CD4-positive, alpha-beta T cell treated with Interleukin-1 beta for 1 hour (primary cell): Measurements from ENCODE around the gene CYP46A1.

ENCODE experiments used
- DNase-seq, 2 donors: peaks; one replicate each; pipeline ENCODE4 v3.0.0-alpha.2; 2020 to 2022

CYP46A1 gene

DNA sequence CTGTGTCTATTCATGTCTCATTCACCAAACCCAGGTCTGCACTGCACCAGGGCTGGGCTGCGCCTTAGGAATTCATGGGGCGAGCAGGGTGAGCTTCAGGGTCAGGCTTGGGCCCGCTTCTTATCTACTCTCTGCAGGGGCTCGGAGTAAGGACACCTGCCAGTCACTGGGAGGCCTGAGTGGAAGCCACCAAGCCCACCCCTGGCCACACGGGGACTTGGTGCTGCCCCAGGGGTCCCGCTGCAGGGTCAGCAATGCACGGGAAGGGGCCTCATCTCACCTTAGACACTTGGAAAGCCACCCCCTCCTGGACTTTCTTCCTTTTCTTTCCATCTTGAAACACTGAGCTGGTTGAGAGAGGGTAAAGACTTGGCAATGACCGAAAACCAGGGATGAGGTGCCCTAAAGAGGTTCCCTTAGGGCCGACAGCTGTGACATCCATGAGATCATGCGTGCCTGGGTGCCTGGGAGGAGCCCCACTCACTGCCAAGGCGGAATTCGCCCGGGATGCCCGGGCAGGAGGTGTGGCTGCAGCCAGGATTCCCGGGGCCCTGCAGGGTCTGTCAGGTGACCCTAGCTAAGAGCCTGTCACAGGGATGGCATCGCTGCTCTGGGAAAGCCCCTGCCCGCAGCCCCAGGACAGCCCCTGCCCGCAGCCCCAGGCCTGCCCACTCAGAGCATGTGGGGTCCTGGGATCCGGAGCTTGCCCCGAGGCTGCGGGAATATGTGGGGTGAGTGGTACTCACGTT is 63.7 kb downstream of the CYP46A1 start:
- DNase-seq: no peak

DNA sequence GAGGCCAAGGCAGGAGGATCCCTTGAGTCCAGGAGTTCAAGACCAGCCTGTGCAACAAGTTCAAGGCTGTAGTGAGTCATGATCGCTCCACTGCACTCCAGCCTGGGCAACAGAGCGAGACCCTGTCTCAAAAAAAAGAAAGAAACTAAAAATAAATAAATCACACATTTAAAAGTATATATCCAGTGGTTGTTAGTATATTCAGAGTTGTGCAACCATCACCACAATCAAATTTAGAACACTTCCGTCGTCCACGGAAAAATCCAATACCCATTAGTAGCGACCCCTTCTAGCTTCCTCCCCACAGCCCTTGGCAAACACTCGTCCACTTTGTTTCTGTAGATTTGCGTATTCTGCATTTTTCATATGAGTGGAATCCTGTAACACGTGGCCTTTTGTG is 64.4 kb downstream of the CYP46A1 start:
- DNase-seq: no peak

DNA sequence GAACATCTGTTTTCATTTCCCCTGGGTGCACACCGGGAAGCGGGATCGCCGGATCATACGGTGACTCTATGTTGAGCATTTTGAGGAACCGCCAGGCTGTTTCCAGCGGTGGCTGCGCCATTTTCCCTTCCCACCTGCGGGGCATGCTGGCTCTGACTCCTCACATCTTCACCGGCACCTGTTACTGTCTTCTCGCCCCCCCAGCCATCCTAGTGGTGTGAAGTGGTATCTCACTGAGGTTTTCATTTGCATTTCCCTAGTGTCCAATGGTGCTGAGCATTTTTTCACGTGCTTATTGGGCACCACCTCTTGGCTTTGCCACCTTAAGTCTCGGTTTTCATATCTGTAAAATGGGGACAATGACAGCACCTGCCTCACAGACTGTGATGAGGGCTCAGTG is 65.0 kb downstream of the CYP46A1 start:
- DNase-seq: no peak

DNA sequence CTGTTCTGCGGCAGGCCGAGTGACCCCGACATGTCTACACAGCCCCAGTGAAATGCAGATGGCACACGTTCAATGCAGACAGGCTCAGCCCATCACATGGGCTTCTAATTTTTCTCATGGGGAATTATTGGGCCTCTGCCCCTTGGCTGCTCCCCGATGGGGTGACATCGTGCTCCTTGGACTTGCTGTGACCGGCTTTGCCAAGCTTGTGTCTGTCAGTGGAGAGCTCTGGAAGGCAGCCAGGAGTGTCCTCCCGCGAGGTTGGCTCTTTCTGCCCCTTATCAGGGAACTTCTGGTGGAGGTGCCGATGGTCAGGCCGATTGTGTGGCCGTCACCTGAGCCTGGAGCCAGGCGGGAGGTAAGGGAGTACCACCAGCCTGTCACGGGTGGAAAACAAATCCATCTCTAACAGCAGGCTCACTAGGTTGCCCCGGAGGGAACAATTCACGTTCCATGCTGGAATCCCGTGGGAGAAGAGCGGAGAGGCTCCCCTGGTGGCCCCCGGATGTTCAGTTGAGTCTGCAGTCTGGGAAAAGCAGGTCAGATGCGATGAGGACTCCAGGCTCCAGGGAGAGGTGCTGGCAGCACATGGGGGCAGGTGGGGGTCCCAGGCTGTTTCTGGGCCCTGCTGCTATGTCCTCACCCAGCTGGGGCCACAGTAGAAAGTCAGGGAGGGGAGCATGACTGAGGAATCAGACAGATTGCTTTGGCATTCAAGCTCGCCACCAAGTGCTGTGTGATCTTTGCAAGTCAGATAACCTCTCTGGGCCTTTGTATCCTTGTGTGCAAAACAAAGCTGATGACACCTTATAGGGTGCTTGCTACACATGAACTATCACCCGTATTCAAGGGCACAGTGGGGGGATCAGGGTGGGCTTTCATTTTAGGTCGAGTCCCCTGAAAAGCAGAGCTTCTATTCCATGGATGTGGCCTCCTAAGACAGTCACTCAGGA is 65.9 kb downstream of the CYP46A1 start:
- no peak for DNase-seq

DNA sequence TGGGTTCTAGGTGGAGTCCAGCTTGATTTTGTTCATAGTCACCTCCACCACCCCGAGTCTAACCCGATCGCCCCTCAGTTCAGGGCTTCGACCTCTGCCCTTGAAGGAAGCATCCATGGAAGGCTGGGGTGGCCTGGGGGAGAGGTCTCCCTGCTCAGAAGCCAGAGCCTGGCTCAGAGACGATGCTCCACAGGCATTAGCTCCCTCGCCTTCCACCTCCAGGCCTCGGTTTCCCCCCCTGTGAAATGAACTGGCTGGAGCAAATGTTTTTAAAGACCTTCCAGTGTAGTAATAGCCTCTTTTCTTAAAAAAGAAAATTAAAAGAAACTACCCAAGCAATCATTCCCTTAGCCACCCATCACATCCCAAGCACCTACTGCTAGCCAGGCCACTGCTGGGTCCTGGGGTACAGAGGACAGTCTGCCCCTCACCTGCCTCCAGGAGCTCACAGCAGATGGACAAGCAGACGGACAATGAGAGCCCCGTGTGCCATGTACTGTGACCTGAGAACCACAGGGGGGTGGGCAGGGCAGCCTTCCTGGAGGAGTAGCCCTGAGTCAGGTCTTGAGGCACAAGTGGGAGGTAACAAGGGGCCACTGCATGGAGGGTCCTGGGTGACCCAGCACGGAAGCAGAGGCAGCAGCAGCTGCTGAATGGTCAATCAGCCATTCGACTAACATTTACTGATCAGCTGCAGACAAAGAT is 66.8 kb downstream of the CYP46A1 start:
- no peak for DNase-seq

DNA sequence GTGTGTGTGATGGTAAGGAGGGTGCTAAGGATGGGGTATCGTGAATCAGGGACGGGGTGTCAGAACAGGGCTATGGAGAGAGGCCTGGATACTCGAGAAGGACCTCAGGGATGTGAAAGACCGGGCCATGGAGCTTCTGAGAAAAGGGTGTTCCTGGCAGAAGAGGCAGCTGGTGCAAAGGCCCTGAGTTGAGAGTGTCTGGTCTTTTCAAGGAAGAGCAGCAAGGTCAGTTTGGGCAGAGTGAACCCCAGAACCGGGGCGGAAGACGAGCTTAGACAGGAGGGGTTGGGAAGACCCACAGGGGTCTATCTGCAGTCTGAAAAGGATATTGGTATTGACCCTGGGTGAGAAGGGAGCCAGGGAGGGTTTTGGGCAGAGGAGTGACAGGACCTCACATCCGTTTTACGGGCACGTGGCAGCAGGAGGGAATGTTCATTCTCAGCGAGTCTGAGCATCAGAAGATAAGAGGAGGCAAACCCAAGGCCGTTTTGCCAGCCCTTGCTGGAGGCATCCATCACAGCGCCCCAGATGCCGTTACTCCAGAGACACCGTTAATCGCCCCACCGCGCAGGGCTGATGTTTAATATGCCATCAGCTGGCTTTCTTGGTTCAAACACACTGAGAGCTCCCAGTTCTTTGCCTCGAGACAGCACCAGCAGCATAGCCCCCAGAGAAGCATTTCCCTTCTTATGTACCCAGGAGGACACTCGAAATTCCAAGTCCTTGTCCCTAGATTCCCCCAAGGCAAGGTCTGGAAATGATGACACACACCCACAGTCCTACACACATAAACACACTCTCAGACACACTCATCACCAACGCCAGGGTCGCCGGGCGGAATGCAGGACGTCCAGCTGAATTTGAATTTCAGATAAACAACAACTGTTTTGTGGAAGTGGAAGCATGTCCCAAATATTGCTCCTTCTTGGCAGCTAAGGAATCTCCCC is 67.7 kb downstream of the CYP46A1 start:
- DNase-seq: no peak

DNA sequence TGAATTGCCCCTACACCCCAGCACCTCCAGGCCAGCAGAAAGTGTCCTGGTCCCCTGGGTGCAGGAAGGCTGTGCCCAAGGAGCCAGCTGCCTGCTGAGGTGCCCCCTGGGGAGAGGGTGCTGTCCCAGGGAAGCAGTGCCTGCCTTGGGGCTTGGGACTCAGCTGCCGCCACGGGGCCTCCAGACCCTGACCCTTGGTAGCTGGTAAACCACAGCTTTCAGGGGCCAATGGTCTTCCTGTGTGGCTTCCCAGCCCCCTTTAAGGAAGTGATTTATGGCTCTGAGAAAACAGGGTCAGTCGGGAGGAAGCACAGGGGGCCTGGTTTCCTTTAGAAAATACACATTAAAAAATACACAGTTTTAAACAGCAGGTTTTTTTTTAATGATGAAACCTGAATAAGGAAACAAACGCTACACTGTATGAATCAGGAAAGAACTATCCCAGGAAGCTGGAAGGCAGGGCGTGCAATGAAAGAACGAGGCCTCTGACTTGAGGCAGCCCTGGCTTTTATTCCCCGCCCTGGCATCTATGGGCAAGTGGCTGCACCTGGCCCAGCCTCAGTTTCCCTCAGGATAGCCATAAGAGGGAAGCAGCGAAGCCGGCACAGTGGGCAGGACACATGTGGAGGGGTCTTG is 68.5 kb downstream of the CYP46A1 start:
- DNase-seq: no peak

DNA sequence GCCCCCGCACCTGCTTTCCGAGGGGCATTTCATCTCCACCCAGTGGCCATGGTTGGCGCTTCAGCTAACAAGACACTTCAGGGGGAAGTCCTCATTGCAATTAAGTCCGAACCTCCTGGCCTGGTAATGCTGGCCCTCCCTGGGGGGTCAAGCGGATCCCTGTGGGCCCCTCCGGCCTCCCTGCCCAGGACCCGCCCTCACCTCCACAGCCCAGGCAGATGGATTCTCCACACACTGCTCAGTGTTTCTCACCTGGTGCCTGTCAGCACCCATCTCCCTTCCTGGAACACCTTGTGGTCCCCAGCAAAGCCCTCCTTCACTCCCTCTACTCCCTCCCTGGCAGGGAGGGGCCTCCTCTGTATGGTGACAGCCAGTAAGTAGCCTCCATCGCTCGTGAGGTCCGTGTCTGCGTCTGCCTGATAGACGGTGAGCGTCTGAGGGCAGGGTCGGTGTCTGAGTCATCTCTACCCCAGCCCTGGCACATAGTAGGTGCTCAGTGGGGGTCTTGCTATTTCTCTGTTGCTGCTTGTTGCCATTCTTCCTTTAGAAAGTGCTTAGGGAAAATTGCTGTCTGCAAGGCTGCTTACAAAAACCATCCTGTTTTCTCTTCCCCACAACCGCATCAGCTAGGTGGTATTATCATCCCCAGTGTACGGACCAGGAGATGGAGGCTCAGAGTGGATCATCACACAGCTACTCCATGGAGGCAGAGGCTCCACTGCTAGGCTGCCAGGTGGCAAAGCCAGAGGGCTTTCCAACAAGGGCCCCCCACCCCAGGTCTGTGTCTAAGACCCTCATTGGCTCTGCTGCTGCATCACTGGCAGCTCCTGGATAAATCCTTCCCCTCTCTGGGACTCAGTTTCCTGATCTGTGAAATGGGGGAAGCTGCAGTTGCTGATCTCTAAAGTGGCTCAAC is 69.4 kb downstream of the CYP46A1 start:
- no peak for DNase-seq

DNA sequence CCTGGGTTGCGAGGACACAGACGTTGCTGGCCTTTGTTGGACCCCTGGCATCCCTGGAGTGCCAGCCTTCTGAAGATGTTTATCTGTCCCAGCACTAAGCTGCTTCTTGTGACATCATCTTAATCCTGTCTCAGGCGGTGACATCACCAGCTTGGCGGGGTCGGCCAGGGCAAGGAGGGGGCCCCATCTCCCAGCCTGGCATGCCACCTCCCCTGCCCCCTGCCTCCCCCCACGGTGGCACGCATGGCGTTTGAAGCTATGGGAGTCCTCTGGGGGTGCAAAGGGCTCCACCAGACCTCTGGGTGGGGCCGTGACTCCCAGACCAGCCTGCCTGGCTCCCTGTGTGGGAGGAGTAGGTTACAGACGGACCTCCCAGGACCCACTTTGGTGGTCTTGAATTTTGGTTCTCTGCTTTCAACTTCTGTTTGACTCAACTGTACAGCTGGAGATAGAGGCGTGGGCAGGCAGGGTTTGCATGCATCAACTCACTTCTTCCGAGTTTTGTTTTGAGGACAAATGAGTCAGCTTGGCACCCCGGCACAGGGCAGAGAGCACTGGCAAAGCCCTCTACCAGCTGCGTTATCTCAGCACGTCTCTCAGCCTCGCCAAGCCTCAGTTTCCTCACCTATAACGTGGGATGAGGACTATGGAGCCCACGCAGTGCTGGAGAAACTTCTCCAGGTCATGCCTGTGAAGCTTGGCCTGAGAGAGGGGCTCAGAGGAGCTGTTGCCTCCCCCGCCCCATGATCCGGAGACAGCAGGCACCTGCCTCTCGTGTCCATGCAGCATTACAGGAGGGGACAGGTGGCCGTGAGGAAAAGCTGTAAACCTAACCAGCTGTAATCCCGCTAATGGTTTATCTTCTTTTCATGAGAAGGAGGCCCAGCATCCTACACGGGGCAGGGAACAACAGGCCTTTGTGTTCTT is 70.3 kb downstream of the CYP46A1 start:
- no peak for DNase-seq

DNA sequence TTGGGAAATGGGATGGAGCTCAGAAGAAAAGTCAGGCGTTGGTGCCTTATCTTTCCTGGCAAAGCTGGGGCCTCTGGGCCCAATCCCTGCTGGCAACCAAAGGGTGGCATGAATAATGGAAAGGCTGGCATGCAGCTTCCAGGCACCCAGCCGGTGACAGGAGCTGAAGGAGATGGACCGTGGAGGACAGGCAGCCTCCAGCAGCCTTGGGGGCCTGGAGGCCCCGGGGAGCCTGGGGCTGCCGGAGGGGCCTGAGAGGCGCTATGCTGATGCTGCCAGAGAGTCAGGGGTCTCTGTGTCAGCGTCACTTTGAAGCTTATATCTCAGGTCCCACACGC is 70.9 kb downstream of the CYP46A1 start:
- DNase-seq: no peak

DNA sequence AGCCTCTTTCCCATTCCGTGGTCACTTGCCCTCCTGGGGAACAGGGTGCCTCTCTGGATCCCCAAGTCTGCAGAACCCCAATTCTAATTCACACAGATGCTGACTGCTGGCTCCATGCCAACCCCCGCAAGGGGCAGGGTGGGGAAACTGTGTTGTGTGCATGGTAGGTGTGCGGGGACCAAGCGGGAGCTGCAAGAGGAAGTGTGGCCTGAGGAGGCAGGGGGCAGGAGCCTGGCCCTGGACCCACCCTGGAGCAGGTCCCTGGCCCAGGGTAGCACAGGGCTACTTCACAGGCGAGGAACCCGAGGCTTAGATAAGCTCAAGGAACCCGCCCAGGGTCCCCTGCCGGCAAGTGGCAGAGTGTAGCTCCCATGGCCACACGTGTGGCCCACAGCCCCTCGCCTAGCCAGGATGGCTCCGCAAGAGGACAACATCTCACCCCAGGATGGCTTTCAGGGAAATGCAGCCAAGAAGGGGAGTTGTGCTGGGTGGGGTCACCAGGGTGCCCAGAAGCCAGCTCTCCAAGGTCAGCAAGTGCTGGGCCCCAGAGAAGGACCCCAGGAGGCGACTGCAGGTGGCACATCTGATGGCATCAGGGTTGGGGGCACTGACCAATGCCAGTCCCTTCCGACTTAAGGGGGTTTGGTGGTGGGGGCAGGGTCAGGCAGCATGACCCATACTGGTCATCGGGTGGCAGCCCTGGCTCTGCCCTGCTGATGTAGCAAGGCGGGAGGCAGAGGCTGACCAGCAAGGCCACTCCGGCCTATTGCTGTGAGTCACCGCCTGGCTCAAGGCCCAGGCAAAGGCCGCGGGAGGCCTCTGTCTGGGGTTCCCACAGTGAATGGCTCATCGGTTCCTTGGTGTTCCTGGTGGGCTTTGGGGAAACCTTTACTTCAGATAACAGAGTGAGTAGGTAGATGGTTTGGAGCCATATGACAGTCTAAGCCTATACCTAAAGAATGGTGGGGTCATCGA is 71.8 kb downstream of the CYP46A1 start:
- DNase-seq: no peak

DNA sequence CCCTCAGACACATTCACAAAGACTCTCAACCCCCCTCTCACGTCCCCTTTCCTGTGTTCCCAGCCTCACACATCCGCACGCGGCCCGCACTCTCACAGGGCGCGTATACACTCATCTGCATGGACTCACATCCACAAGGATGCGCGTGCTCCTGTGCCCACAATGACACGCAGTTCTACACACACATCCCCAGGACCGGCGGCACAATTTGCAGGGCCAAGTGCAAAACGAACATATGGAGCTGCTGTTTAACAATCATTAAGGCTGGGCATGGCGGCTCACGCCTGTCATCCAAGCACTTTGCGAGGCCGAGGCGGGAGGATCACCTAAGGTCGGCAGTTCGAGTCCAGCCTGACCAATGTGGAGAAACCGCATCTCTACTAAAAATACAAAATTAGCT is 72.7 kb downstream of the CYP46A1 start:
- no peak for DNase-seq

DNA sequence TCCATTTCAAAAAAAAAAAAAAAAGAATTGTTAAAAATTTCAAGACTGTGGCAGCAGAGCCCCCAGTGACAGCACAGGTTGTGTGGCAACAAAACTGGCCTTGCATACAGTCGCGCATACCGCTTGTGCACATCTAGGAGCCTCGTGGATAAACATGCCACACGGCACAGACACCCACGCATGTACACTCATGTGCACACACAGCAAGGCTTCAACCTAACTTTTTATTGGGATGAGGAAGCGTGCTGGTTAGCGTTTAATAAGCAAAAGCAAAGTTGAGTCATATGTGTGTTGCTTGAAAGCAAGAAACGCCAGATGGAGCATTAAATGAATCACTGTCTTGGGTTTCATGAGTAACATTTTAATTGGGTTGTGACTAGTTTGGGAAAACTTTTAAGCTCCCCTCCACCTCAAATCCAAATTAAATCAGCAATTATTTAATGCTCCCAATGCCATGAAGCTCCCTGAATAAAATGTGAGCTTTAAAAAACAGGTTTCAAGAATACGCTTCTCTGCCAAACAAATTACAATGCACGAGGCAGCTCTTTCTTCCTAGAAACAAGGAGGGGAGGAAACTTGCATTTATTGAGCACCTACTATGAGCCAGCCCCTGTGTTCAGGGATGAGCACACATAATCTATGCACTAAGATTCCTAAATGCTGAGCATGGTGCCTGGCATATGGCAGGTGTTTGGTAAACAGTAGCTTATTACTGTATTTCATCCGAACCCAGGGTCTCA is 73.4 kb downstream of the CYP46A1 start:
- DNase-seq: no peak

DNA sequence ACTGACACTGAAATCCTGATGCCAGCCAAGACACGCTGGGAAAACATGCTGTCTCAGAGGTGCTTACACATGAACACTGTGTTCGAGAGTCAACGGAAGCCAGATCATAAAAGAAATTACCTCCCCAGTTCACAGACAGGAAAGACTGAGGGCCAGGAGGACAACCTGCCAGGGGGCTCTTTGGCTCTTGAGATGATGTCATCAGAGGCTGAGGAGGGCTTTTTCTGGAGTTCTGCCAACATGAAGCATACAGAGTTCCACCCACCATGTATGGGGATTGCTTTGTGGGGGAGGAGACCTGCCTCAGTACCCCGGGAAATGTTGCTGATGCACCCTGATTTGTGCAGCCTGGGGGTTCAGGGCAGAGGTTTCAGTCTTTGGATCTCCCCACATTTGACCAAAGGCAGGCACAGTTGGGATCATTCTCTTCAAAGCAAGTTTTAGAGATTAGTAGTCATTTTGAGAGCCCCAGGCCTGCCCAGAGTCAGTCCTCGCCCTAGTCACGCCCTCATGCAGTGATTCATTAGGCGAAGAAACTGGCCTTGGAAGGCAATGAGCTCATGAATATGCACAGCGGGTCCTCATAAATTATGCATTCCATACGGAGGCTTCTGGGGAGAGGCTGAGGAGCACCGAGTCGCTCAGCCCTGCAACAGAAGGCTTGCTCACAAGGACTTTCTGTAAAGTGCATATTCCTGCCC is 74.2 kb downstream of the CYP46A1 start:
- no peak for DNase-seq

DNA sequence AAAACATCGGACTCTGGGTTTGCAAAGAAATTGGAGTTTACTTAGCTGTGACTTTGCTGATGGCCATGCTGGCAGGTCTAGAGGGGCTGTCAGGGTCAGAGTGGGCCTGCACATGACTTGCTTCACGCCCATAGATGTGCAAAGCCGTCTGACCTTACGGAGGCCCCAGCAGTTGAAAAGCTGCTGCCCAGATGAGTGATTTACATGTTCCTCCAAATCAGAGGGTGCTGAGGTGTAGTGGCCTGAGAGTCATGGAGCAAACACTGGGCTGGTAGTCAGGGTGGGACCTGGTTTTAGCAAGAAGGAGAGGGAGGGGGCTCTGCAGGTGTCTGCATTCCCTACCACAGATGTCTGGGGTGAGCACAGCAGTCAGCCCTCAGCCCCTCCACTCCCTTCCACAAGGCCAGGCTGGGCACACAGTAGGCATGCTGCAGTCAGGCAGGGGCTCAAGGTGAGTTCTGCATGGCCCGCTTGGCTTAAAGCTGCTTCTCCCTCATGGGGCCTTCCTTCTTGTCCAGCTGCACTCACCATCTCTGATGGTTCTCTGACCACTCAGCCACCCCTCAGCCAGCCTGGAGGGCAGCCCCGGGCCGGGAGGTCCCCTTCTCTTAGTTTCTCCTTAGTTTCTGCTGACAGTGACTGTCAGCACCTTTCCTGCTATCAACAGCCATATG is 74.9 kb downstream of the CYP46A1 start:
- no peak for DNase-seq

DNA sequence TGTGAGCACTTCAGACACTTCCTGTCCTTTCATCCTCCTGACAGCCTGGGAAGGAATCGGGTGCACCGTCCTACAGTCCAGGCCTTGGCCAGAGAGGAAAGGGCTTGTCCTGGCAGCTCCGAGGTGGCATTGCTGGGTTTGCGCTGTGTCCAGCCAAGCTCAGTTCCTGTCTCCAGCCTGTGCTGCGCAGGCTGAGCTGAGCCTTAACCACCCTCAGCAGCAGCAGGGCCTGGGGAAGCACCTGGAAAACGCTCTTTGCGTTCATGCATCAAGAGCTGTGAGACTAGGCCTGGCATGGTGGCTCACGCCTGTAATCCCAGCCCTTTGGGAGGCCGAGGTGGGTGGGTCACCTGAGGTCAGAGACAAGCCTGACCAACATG is 75.4 kb downstream of the CYP46A1 start:
- no peak for DNase-seq
